Muscle of arm (tissue), 14 donors: Measurements from ENCODE around the gene CDSN. TPM values are rescaled to one million over a fixed set of nuclear protein-coding genes. Genes with fewer than 3 reads are reported as not detected.
"Not testable (repeated sequence)": the region's sequence is repeated elsewhere in the genome, so short reads cannot be mapped to it uniquely, and the experiment has no call there.

Experiments
- DNase-seq: peaks from one replicate; pipeline ENCODE4 v3.0.0-alpha.2; 2013
- long read RNA-seq, 11 donors: transcript quantifications; one replicate each; lab custom pipeline, GENCODE V29; 2026
- polyA plus RNA-seq, 12 donors: library from polyadenylated mRNA; unstranded; fragments of 120-200 nt; gene quantifications; one replicate each; pipeline ENCODE4 v1.2.1, GENCODE V29; 2013; ENCODE audit not compliant: insufficient read length in 12 of 12

The CDSN gene
- polyA plus RNA-seq = under 1 TPM in 2 of 12 donors, not detected in 10; 0.09 to 0.10 TPM
- long read RNA-seq, donor 1 = 0 reads
- long read RNA-seq, donor 2 = 0 reads
- long read RNA-seq, donor 3 = 0 reads
- long read RNA-seq, donor 4 = 0 reads
- long read RNA-seq, donor 5 = 0 reads
- long read RNA-seq, donor 6 = 0 reads
- long read RNA-seq, donor 7 = 0 reads
- long read RNA-seq, donor 8 = 0 reads
- long read RNA-seq, donor 9 = 0 reads
- long read RNA-seq, donor 10 = 0 reads
- long read RNA-seq, donor 11 = 0 reads

- DNase-seq = no peak
Measured at GRCh38 chr6:31120151-31120915, at the start of gene CDSN. Gene CDSN (minus strand): TSS chr6:31120446. CDS start chr6:31120419, 27 bp downstream.

GRCh38 chr6:31169123-31169857 is 49.0 kb upstream of the CDSN start:
- DNase-seq = no peak

- DNase-seq = no peak
Measured at GRCh38 chr6:31168606-31169005, 48.4 kb upstream of the CDSN start.

- DNase-seq = no peak
Measured at GRCh38 chr6:31165986-31166385, 45.7 kb upstream of the CDSN start.

- not testable (repeated sequence) for DNase-seq
Measured at GRCh38 chr6:31165064-31165832, 45.0 kb upstream of the CDSN start.

DNA sequence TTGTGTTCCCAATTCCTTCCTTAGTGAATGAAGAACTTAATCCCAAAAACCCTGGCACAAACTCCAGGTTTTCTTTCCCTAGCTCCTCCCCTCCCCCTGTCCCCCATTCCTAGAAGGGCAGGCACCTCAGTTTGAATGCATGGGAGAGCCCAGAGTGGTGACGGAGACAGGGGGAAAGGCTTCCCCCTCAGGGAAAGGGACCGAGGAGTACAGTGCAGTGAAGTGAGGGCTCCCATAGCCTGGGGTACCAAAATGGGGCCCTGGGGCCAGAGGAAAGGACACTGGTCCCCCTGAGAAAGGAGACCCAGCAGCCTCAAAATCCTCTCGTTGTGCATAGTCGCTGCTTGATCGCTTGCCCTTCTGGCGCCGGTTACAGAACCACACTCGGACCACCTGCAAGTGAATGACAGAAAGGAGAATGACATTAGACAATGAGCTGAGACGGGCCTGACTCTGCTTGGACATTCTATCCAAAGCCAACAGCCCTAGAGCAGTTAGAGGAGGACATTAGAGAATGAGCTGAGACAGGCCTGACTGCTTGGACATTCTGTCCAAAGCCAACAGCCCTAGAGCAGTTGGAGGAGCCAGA is 44.3 kb upstream of the CDSN start:
- not testable (repeated sequence) for DNase-seq

DNA sequence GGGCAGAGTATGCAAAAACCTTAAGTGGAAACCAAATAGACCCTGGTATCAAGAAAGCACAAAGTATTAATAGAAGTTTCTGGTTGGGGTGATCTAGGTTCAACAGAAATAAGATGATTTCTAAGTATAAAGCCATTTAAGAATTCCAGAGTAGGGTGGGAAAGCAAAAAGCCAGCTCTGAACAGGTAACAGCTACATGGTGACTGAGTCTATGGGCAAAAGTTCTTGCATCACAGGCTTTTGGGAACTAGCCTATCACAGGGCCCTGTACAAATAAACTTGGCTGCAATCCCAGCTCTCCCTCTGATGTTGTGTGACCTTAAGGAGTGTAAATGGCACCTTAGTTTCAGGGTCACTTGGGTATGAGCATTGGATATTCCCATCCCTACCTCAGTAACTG is 43.7 kb upstream of the CDSN start:
- DNase-seq = no peak

DNA sequence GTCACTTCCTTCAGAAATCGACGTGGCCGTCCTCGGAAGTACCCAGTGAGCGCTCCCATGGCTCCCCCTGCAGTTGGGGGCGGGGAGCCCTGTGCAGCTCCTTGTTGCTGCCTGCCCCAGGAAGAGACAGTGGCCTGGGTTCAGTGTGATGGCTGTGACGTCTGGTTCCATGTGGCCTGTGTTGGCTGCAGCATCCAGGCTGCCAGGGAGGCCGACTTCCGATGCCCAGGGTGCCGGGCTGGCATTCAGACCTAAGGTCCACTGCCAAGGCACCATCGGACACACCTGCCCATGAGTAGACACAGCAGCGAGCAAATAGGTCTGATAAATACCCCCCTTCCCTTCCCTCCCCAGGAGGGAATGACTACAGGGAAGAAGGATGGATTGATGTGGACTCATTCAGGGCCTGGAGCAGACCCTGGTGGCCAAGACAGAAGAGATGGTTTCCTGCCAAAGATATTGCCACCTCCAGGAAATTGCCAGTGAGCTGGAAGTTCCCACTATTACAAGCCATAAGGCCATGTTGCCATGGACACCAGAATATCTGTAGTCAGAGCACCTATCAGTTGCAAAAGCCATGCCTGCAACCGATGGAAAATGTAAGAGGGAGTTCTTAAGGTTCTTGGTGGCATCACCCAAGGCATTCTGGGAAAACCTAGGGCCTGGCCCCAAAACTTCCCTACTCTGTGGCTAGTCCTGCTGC is 42.4 kb upstream of the CDSN start:
- no peak for DNase-seq

GRCh38 chr6:31161216-31162126 is 41.2 kb upstream of the CDSN start:
- no peak for DNase-seq

DNA sequence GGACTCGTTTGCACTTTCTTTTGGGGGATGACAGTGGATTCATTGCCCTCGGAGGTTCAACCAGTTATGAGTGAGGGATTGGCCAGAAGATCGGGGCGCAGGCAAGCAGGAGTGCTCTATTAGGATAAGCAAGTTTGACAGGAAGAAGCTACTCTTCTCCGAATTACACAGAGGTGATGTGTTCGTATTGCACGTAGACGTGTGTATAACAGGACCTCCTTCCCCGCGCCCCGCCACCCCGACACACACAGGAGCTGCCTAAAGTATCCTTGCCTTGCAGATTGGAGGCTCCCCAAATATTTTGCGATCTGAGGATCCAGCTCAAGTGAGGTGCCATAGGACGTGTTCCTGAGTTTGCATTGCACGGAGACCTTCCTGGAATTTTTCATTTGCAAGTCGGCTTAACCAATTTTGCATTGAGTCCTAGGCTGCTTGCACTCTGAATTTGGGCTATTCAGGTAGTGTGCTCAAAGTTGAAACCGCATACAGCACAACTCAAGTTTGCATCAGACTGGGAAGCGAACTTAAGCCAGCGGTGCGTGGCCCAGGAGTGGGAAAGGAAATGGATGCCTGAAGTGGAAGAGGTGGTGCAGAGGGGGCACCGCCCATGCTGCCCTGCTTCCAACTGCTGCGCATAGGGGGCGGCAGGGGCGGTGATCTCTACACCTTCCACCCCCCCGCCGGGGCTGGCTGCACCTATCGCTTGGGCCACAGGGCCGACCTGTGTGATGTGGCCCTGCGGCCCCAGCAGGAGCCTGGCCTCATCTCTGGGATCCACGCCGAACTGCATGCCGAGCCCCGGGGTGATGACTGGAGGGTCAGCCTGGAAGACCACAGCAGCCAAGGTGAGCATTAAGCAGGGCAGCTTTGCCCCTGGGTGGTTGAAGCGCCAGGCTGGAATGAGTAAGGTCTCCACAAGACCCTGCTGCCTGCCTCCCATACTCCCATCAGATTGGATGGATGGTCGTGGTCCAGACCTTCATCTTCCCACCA is 38.9 kb upstream of the CDSN start:
- no peak for DNase-seq

DNA sequence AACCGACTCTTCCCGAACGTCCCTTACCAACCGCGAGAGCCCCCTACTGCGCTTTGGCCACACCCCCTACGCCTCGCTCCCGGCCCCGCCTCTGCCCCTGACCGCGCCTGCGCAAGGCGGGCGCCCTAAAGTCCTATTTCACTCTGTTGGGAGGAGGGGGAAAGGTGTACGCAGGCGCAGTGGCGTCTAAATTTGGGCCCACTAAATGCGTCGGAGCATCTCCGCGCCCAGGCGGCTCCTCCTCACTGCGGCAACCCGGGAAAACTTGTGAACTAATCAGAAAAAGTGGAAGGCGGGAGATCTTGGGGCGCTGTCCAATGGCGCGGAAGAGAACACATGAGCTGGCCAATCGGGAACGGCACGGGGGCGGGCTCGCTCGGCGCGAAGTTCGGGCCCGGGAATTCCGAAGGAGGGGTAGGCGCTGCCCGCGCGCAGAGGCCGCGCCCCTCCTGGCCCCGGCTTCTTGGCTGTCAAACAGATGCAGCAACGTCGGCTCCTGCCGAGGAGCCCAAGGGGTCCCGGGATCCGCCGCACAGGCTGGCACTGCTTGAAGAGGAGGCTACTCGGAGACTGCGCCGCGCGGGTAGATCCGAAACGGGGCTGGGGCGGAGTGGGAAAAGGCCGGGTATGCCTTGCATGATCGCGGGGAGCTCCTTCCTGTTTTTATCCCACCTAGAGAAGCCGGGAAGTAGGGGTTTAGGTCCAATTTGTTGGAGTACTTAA is 38.1 kb upstream of the CDSN start, which contains the start of gene TCF19:
TCF19 (plus strand) TSS at position 450 of the 723 bp plus-strand sequence. CDS start 881 bp downstream, outside the sequence.
- DNase-seq = peak; percentile 100

GRCh38 chr6:31157513-31158139 is 37.4 kb upstream of the CDSN start, which contains the start of gene CCHCR1:
Gene CCHCR1 (minus strand): TSS chr6:31157802. CDS start chr6:31157600, 202 bp downstream.
- DNase-seq = no peak

DNA sequence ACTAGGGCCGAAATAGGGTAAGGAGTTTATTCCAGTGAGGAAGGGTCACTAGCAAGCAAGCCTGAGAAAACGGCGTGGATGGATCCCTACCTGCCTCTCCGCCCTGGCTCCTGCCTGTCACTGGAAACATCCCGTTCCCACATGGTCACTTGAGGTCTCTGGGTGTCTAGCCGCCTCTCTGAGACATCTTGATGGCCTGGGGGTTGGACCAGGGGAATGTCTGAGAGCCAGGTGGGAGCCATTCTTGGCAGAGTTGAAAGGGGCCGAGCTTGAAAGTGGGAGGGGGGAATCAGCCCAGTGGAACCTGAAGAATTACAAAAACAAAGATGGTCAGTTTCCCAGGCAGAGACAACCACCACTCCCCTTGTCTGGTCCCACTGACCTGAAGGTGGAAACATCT is 36.4 kb upstream of the CDSN start:
- DNase-seq = no peak

- no peak for DNase-seq
Measured at GRCh38 chr6:31154436-31154835, 34.2 kb upstream of the CDSN start.

- DNase-seq = no peak
Measured at GRCh38 chr6:31152781-31153180, 32.5 kb upstream of the CDSN start.

GRCh38 chr6:31149827-31150447 is 29.7 kb upstream of the CDSN start:
- no peak for DNase-seq
